Measurements from ENCODE around the gene BAIAP2L2. TPM values are rescaled to one million over a fixed set of nuclear protein-coding genes. Genes with fewer than 3 reads are reported as not detected.
"Not testable (repeated sequence)": the region's sequence is repeated elsewhere in the genome, so short reads cannot be mapped to it uniquely, and the experiment has no call there.

The BAIAP2L2 gene
- 1 to 10 TPM in 1 of 2 donors, not detected in 1; 2.5 TPM for total RNA-seq

DNA sequence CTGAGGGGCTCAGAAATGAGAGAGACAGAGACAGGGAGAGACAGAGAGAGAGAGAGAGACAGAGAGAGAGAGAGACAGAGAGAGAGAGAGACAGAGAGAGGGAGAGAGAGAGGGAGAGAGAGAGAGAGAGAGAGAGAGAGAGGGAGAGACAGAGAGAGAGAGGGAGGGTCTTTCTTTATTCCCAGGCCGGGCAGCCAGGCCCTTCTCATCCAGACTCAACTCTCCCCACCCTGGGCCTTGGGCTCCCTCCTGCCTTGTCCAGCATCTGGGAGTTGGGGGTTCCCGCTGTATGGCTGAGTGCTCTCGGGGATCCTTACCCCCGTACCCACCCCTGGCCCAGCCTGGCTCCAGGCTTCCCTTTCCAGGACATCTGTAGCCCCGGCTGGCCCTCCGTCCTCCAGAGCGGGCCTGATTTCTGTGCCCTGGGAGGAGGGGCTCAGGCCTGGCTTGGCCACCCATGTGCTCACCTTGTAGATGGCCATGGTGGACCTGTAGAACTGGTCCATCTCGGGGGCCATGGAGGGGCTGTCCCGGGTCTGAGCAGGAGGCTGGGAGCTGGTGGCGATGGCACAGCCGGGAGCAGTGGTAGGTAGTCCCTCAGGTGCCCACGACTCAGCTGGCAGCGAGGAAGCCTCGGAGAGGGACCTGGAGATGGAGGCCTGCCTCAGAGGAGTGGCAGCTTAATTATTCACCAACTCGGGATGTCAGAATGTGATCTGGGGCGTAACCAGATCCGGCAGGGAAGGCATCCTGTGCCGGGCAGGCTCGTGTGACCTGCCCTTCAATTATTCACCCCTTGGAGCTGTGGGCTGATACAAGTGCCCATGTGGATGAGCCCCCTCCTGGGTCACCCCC lies at the start of gene BAIAP2L2:
Gene BAIAP2L2, minus strand, starts transcription at position 677 of the 855 bp plus-strand sequence. Its CDS starts 159 bp downstream, at position 518.
- ATAC-seq (ENCODE audit: insufficient number of reproducible peaks, low FRiP score, low read depth) (no peak), DNase-seq (ENCODE audit: low spot score) (no peak)
- Histone ChIP-seq H3K36me3 (no peaks in the 10 kb centered on the region), H3K4me3 (no peak within 1 kb of the TSS), H3K4me1 (ENCODE audit: control insufficient read depth in 1 of 2, low read depth in 2 of 2) (peaks cover 0 to 34% of the 10 kb centered on the region in 2 donors), H3K27me3 (replicated peaks; ENCODE audit: insufficient read depth) (no peaks in the 10 kb centered on the region), H3K9me3 (no peaks in the 10 kb centered on the region), H3K27ac (no peak within 1 kb of the TSS)
- TF ChIP-seq, protein P1, sequence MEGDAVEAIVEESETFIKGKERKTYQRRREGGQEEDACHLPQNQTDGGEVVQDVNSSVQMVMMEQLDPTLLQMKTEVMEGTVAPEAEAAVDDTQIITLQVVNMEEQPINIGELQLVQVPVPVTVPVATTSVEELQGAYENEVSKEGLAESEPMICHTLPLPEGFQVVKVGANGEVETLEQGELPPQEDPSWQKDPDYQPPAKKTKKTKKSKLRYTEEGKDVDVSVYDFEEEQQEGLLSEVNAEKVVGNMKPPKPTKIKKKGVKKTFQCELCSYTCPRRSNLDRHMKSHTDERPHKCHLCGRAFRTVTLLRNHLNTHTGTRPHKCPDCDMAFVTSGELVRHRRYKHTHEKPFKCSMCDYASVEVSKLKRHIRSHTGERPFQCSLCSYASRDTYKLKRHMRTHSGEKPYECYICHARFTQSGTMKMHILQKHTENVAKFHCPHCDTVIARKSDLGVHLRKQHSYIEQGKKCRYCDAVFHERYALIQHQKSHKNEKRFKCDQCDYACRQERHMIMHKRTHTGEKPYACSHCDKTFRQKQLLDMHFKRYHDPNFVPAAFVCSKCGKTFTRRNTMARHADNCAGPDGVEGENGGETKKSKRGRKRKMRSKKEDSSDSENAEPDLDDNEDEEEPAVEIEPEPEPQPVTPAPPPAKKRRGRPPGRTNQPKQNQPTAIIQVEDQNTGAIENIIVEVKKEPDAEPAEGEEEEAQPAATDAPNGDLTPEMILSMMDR (IDR thresholded peaks at IDR 0.05): no peak

- Histone ChIP-seq H3K27ac (no peak overlapping the region), H3K27me3 (replicated peaks; ENCODE audit: insufficient read depth) (no peaks in the 10 kb centered on the region), H3K4me1 (ENCODE audit: control insufficient read depth in 1 of 2, low read depth in 2 of 2) (peaks cover 0 to under 1% of the 10 kb centered on the region in 2 donors), H3K4me3 (no peak overlapping the region), H3K36me3 (no peaks in the 10 kb centered on the region), H3K9me3 (no peaks in the 10 kb centered on the region)
- ATAC-seq (ENCODE audit: insufficient number of reproducible peaks, low FRiP score, low read depth) (no peak), DNase-seq (ENCODE audit: low spot score) (no peak)
- TF ChIP-seq, protein P1 (IDR thresholded peaks at IDR 0.05): no peak
These were observed 45.2 kb upstream of the BAIAP2L2 start for GRCh38 chr22:38155703-38156102.

GRCh38 chr22:38154563-38154915 lies 44.1 kb upstream of the BAIAP2L2 start:
- not testable (repeated sequence) for H3K36me3 ChIP-seq; H3K4me3 ChIP-seq; ATAC-seq (ENCODE audit: insufficient number of reproducible peaks, low FRiP score, low read depth); H3K4me1 ChIP-seq (ENCODE audit: control insufficient read depth in 1 of 2, low read depth in 2 of 2); DNase-seq (ENCODE audit: low spot score); H3K27ac ChIP-seq; H3K9me3 ChIP-seq; H3K27me3 ChIP-seq (replicated peaks; ENCODE audit: insufficient read depth)

GRCh38 chr22:38153821-38154562 lies 43.5 kb upstream of the BAIAP2L2 start:
- Histone ChIP-seq H3K36me3 (no peaks in the 10 kb centered on the region), H3K9me3 (no peaks in the 10 kb centered on the region), H3K27me3 (replicated peaks; ENCODE audit: insufficient read depth) (no peaks in the 10 kb centered on the region), H3K4me1 (ENCODE audit: control insufficient read depth in 1 of 2, low read depth in 2 of 2) (peaks cover 0 to 8% of the 10 kb centered on the region in 2 donors), H3K27ac (no peak overlapping the region), H3K4me3 (no peak overlapping the region)
- TF ChIP-seq, protein P1 (IDR thresholded peaks at IDR 0.05): no peak
- ATAC-seq (ENCODE audit: insufficient number of reproducible peaks, low FRiP score, low read depth) (no peak), DNase-seq (ENCODE audit: low spot score) (no peak)

- ATAC-seq (ENCODE audit: insufficient number of reproducible peaks, low FRiP score, low read depth) (no peak), DNase-seq (ENCODE audit: low spot score) (no peak)
- TF ChIP-seq, protein P1 (IDR thresholded peaks at IDR 0.05): no peak
- Histone ChIP-seq H3K36me3 (no peaks in the 10 kb centered on the region), H3K27me3 (replicated peaks; ENCODE audit: insufficient read depth) (no peaks in the 10 kb centered on the region), H3K9me3 (no peaks in the 10 kb centered on the region), H3K27ac (no peak overlapping the region), H3K4me1 (ENCODE audit: control insufficient read depth in 1 of 2, low read depth in 2 of 2) (peaks cover 0 to 8% of the 10 kb centered on the region in 2 donors), H3K4me3 (no peak overlapping the region)
These were observed 40.6 kb upstream of the BAIAP2L2 start for GRCh38 chr22:38151126-38151500.
